Stimulated activated naive CD8-positive, alpha-beta T cell treated with anti-CD3 and anti-CD28 coated beads, Interleukin-15, amount 100 ng/mL, for 72 hours (primary cell): ENCODE measurements around the gene UBXN11.
A peak's percentile ranks its signal among the peaks of the same experiment; 100 is the strongest.

Source experiments
- ATAC-seq: fragments of 150-1000 bp; cut with Tn5 transposase; 2 replicates; pipeline ENCODE4 v1.10.0; 2021; ENCODE audit warnings: mild to moderate bottlenecking, moderate library complexity
- DNase-seq, 2 donors: peaks; one replicate each; pipeline ENCODE4 v3.0.0; 2021 to 2022
- H3K27ac Mint-ChIP-seq, 2 donors: one replicate each; pipeline ENCODE4 v1.8.0; 2022; ENCODE audit warnings: mild to moderate bottlenecking in 2 of 2, mixed read lengths in 2 of 2, moderate library complexity in 2 of 2
- H3K27me3 Mint-ChIP-seq: one replicate; pipeline ENCODE4 v1.8.0; 2022; ENCODE audit warnings: mixed read lengths
- H3K4me1 Mint-ChIP-seq: one replicate; pipeline ENCODE4 v1.8.0; 2022; ENCODE audit warnings: mild to moderate bottlenecking, mixed read lengths
- H3K4me3 Mint-ChIP-seq, 2 donors: one replicate each; pipeline ENCODE4 v1.8.0; 2022; ENCODE audit warnings: mild to moderate bottlenecking in 2 of 2, mixed read lengths in 2 of 2, moderate library complexity in 1 of 2
- H3K9me3 Mint-ChIP-seq, 2 donors: one replicate each; pipeline ENCODE4 v1.8.0; 2022; ENCODE audit warnings: mixed read lengths in 2 of 2

The UBXN11 gene

DNA sequence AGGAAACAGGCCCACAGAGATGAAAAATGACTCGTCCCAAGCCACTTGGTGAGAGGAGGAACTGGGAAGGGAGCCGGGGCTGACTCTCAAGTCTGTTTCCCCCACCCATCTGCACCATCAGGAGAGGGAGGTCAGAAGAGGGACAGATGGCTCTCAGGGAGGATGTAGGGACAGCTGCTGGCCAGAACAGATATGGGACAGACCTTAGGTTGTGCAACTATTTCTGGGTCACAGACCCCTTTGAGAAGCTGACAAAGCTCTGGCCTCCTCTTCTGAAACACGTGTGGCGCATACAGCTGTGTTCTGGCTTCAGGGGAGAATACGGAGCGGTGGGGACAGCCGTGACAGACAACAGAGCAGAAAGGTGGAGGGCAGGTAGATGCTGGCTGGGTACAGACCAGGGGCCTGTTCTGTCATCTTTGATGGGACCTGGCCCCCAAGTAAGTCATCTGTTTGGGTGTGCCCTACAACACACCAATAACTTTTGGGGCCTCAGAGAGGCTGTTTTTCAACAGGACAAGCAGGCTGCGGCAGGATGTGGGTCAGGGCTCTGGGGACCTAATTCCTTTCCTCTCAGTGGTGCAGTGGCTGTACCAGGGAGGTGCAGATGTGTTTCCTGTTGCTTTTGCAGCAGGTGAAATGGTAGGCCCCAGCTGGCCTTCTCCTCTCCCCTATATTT is 19.3 kb downstream of the UBXN11 start:
- H3K9me3 Mint-ChIP-seq: no peaks in the 10 kb centered on the region
- peak overlapping the region; percentile 94 to 99 for H3K27ac Mint-ChIP-seq
- H3K4me1 Mint-ChIP-seq: peaks cover 100% of the 10 kb centered on the region
- no peaks in the 10 kb centered on the region for H3K27me3 Mint-ChIP-seq
- ATAC-seq: peak; percentile 68
- H3K4me3 Mint-ChIP-seq: peak overlapping the region; percentile 78 to 80
- peak; percentile 69 to 86 for DNase-seq

DNA sequence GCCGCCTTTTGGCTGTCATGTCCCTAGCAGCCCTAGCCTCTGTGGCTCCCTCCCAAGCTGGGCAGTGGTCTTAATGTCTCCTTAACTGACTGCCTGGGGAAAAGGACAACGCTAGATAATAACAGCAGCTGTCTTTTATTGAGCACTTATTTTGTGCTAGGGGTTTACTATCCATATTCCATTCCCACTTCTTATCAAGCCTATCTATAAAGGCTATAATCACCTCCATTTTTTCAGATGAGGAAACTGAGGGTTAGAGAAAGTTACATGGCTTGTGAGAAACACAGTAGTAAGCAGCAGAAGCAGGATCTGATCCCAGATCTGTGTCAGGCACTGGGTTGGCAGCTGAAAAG is 20.4 kb downstream of the UBXN11 start:
- H3K4me1 Mint-ChIP-seq: peaks cover 100% of the 10 kb centered on the region
- H3K9me3 Mint-ChIP-seq: no peaks in the 10 kb centered on the region
- no peaks in the 10 kb centered on the region for H3K27me3 Mint-ChIP-seq
- ATAC-seq (no peak), DNase-seq (no peak)
- H3K4me3 Mint-ChIP-seq: no peak overlapping the region
- no peak overlapping the region for H3K27ac Mint-ChIP-seq

DNA sequence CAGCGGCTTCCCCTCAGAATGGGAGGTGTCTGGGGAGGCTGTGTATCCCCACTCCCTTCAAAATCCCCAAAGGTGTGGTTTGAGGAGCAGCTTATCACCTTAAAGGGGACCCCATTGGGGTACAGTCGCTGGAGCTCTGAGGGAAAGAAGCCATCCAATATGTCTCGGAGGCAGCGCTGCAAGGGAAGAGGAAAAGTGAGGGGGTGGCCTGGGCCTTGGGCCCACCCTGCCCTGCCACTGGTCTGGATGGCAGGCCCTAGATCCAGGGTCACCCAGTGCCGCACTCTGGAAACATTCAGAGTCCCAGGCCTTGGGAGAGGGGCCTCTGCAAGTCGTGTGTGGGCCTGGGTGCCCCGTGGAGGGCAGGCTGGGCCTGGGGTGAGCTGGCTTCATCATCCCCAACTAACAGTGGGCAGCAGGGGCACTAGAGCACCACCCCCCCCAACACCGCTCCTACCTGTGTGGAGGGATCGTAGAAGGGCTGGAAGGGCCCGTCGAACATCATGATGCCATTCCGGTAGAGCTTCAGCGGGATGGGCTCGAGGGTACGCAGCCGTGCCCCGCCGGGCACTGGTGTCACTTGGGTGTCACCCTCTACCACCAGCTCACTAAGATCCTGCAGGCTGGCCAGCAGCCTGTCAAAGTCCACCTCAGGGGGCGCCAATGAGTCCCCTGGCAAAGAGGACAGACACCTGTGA is 20.9 kb downstream of the UBXN11 start:
- no peaks in the 10 kb centered on the region for H3K27me3 Mint-ChIP-seq
- no peaks in the 10 kb centered on the region for H3K9me3 Mint-ChIP-seq
- peak overlapping the region; percentile 90 to 98 for H3K27ac Mint-ChIP-seq
- no peak for ATAC-seq
- peaks cover 100% of the 10 kb centered on the region for H3K4me1 Mint-ChIP-seq
- peak overlapping the region; percentile 71 to 75 for H3K4me3 Mint-ChIP-seq
- peak; percentile 58 to 68 for DNase-seq

DNA sequence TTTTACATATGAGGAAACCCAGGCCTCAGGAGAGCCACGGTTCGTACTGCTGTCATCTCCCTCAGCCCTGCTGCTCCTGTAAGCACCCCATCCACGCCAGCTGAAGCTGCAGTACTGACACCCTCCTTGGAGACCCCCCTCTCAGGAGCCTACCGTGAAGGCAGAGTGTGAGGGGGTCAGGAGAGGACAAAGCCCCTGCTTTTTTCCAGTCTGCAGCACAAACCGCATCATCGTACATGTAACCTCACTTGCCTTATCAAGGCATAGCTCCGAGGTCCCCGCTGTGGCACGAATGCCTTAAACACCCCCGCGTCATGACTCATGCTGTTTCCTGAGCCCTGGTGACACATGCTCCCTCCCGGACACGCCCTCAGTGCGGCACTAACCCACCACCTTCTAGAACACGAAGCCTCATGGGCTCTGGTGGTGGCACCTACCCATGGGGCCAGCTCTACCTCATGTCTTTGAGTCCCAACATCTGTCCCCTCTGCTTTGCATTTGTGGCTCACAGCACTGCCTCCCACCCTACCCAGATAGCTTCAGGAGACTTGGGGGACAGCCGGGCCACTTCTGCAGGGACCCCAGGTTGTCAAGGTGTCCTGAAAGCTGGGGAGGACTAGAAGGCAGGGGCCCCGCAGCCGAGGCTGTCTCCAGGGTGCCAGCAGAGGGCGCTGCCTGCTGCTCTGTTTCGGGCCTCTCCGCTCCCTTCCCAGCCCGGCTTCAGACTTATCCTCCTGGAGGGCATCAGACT is 21.7 kb downstream of the UBXN11 start:
- ATAC-seq (peak; percentile 79), DNase-seq (peak; percentile 92 to 96)
- Mint-ChIP-seq H3K4me1 (peaks cover 94% of the 10 kb centered on the region), H3K27ac (peak overlapping the region; percentile 96 to 98), H3K9me3 (no peaks in the 10 kb centered on the region), H3K27me3 (no peaks in the 10 kb centered on the region), H3K4me3 (peak overlapping the region; percentile 71 to 75)

DNA sequence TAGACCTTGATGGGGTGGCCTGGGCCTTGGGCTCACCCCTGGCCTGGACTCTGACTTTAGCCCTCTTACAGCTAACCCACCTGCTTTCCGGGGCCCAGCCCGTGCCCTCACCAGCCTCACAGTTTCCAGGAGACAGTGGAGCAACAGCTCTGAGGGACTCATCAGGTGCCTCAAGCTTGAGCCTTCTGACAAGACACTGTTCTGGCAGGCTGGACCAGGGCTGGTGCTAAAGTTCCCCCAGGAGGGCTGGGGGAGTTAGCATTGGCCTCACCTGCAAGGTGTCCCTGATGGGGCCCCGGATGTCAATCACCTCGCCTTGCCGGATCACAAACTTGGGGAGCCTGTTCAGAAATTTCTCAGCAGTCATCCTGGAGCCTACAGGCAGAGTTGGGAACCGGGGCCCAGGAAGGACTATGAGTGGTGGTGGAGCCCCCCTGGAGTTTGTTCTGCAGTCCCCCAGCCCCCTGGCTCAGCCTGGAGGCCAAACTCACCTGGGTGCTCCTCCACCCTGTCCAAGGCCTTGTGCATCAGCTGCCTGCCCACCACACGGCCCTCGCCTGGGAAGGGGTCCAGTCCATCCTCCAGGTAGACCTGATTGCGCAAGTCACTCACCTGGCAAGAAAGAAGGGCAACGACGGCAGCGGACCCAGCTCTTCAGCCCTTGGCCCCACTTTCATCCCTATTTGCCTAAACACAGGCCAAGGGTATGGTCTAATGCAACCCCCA is 22.4 kb downstream of the UBXN11 start:
- no peaks in the 10 kb centered on the region for H3K27me3 Mint-ChIP-seq
- H3K27ac Mint-ChIP-seq: peak overlapping the region; percentile 96 to 98
- no peak for ATAC-seq
- DNase-seq: no peak
- H3K4me3 Mint-ChIP-seq: peak overlapping the region; percentile 71 to 75
- peaks cover 93% of the 10 kb centered on the region for H3K4me1 Mint-ChIP-seq
- no peaks in the 10 kb centered on the region for H3K9me3 Mint-ChIP-seq

DNA sequence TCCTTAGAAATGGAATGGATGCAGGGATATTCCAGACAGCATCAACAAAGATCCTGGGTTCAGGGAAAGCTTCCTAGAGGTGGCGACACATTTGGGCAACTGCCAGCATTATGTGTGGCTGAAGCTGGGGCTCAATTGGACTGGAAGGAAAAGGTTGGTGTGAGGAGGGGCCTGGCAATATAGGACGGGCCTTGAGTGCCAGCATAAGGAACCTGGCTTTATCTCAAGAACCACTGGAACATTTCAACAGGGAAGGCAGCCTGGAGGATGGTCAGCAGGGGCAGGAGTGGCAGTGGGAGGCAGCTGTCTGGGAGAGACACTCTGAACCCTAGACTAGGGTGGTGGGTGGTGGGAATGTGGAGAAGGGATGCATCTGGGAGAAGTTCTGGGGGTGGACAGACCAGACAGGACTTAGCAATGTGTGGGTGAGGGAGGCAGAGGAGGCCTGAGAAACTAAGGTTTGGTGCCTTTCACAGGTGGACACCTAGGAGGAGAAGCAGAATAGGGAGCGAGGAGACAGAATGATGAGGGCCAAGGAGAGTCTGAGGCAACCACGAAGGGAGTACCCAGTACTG is 23.1 kb downstream of the UBXN11 start:
- ATAC-seq (no peak), DNase-seq (no peak)
- Mint-ChIP-seq H3K4me1 (peaks cover 93% of the 10 kb centered on the region), H3K4me3 (peak overlapping the region; percentile 33 to 75), H3K27ac (peak overlapping the region in 1 of 2 donors; percentile 54), H3K27me3 (no peaks in the 10 kb centered on the region), H3K9me3 (no peaks in the 10 kb centered on the region)

DNA sequence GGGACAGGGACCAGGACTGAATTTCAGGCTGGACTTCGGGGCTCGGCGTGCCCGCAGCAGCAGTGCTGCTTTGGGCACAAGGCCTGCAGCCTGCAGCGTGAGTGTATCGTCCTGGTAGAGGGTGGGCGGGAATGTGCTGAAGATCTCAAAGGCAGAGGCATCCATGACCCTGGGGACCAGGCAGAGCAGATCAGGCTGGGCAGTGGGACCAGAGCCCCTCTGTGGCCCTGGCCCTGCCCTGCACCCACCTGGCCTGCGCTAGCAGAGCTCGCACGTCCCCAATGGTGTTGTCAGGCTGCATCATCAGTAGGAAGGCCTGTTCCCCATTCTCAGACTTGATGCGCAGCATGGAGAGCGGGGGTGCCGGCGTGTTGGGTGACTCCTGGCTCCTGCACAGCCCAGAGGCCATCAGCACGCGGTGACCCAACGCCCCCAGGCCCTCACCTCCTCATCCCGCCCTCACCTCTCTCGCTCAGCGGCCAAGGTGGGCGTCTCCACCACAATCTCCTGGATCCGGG is 24.0 kb downstream of the UBXN11 start:
- no peak for DNase-seq
- ATAC-seq: no peak
- peak overlapping the region in 1 of 2 donors; percentile 75 for H3K4me3 Mint-ChIP-seq
- H3K27me3 Mint-ChIP-seq: no peaks in the 10 kb centered on the region
- peaks cover 93% of the 10 kb centered on the region for H3K4me1 Mint-ChIP-seq
- H3K9me3 Mint-ChIP-seq: no peaks in the 10 kb centered on the region
- peak overlapping the region in 1 of 2 donors; percentile 24 for H3K27ac Mint-ChIP-seq

DNA sequence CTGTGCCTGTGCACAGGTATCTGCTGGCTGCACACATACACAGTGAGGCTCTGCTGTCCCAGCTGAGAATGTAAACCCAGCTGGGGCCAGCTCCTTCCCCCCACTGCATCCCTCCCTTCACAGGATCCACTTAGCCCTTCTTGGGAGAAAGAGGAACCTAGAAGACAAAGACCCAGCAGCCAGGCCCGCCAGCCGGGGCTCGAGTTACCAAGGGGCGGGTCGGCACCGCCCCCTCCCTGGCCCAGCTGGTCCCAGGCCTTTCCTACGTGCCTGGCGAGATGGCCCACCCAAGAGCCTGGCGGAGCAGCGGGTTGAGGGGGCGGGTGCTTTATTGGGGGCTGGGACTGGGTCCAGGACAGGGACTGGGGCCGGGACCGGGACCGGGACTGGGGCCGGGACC is 24.5 kb downstream of the UBXN11 start:
- Mint-ChIP-seq H3K9me3 (no peaks in the 10 kb centered on the region), H3K27me3 (no peaks in the 10 kb centered on the region), H3K4me3 (peak overlapping the region; percentile 75 to 91), H3K27ac (peak overlapping the region in 1 of 2 donors; percentile 70), H3K4me1 (peaks cover 93% of the 10 kb centered on the region)
- ATAC-seq (no peak), DNase-seq (no peak)

DNA sequence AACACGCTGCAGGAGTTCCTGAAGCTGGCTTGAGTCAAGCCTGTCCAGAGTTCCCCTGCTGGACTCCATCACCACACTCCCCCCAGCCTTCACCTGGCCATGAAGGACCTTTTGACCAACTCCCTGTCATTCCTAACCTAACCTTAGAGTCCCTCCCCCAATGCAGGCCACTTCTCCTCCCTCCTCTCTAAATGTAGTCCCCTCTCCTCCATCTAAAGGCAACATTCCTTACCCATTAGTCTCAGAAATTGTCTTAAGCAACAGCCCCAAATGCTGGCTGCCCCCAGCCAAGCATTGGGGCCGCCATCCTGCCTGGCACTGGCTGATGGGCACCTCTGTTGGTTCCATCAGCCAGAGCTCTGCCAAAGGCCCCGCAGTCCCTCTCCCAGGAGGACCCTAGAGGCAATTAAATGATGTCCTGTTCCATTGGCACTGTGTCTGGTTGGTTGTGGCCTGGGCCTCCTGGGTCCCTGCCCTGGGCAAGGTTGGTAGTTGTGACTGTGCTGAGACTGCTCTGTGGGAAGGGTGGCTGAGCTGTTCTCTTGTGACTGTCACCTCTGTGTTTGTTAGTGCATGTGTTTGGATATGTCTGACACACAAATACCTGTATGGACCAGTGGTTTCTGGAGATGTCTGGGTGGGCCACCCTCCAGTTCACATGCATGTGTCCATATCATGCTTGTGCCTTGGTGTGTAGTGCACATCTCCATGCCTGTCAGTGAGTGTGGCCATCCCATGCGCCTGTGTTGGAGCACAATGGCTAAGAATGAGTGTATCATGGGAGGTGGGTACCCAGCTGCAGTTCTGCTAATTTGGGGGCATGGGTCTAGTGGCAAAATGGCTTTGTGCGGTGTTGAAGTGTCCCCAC is 25.1 kb downstream of the UBXN11 start:
- Mint-ChIP-seq H3K27me3 (no peaks in the 10 kb centered on the region), H3K4me1 (peaks cover 93% of the 10 kb centered on the region), H3K4me3 (peak overlapping the region; percentile 75 to 91), H3K27ac (peak overlapping the region; percentile 54 to 70), H3K9me3 (no peaks in the 10 kb centered on the region)
- no peak for ATAC-seq
- DNase-seq: peak in 1 of 2 donors; percentile 35

DNA sequence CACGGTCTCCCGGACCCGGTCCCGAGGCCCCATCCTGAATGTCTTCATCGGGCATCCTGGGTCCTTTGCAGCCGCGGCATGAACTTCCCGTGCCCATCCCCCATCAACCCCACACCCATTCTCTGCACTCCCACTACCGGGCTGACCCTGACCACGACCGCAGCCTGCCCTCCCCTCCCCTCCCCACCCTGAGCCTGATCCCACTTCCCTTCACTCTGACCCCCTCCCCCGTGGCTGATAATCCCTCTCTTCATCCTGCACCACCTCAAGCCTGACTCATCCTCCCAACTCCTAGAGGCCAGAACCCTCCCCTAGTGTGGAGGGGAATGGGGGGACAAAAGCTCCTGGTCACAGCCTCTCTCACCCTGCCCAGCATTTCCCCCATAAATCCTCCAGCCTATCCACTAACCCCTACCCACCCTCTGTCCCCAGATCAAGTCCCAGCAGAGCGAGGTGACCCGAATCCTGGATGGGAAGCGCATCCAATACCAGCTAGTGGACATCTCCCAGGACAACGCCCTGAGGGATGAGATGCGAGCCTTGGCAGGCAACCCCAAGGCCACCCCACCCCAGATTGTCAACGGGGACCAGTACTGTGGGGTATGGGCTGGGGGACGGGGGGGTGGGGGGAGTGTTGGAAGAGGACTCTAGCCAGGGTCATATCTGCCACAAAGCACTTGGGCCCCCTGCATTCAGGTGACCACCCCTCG is 25.9 kb downstream of the UBXN11 start:
- no peak for ATAC-seq
- Mint-ChIP-seq H3K4me3 (peak overlapping the region; percentile 75 to 91), H3K27me3 (no peaks in the 10 kb centered on the region), H3K27ac (peak overlapping the region; percentile 87 to 98), H3K4me1 (peaks cover 93% of the 10 kb centered on the region), H3K9me3 (no peaks in the 10 kb centered on the region)
- no peak for DNase-seq

DNA sequence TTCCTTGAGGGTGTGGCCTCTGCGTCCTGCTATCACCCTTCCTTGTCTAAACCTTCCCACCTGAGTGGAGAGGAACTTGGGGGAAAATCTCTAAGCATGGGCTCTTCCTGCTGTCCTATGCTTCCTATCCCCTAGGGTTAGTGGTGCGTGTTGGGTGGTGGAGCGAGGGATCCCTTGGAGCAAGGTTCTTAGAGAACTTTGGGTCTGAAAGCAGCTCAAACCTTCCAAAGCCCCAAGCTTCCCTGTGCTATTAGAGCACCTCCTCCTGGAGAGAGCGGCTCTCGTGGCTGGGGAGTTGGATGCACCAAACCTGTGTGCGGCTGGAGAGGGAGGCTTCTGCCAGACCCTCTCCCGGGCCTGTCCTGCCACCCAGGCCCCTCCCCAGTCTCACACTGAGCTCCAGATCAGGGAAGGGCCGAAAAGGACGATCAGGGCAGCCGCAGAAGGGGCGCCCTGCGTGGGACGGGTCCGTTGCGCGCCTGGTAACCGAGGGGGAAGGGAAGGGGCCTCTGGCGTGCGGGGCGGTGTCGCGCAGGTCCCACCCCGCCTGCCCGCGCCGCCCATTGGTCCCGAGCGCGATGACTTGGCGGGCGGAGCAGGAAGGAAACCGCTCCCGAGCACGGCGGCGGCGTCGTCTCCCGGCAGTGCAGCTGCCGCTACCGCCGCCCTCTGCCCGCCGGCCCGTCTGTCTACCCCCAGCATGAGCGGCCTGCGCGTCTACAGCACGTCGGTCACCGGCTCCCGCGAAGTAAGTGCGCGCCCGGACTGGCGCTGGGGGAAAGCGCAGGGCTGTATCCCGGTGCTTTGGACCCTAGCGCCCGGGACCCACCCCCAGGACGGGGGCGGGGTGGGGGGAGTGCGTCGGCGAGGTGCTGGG is 26.7 kb downstream of the UBXN11 start, which contains the start of gene SH3BGRL3:
SH3BGRL3 (plus strand) TSS at position 631 of the 877 bp plus-strand sequence; CDS start at position 701, 70 bp downstream.
- DNase-seq (peak; percentile 80 to 83), ATAC-seq (peak; percentile 64)
- H3K27me3 Mint-ChIP-seq: no peaks in the 10 kb centered on the region
- peak within 1 kb of the TSS; percentile 87 to 98 for H3K27ac Mint-ChIP-seq
- H3K4me3 Mint-ChIP-seq: peak within 1 kb of the TSS; percentile 75 to 91
- no peaks in the 10 kb centered on the region for H3K9me3 Mint-ChIP-seq
- peaks cover 93% of the 10 kb centered on the region for H3K4me1 Mint-ChIP-seq

DNA sequence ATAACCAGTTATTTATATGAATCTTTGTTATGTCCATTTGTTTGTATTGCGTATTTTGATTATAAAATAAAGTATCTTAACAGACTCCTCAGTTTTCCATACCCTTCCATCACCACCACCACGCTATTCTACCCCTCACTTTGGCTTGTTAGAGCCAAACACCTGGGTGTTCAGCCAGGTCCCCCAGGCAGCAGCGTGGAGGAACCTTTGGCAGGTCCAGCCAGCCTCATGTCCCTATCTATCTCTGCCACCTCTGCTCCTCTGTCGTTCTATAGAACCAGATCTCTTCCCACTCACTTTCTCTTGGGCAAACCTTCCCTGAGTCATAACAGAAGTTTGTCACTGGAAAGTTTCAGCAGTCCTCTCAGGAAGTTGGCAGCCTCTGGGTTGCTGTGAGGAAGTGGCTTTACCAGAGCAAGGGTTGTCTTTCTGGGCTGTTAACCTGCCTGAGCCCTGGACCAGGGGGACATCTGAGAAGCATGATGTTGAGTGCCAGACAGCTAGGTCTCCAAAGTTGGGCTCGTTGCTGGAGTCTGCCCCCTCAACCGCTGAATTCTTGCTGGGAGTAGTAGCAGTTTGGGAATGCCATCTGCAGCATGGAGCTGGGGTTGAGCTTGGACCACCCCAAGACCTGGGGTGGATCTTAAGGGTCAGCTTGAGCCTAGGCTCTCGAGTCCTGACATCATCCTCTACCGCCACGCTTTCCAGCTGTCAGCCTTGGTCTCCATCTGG is 27.5 kb downstream of the UBXN11 start:
- peaks cover 92% of the 10 kb centered on the region for H3K4me1 Mint-ChIP-seq
- no peaks in the 10 kb centered on the region for H3K9me3 Mint-ChIP-seq
- peak overlapping the region; percentile 75 to 91 for H3K4me3 Mint-ChIP-seq
- DNase-seq (peak in 1 of 2 donors; percentile 45), ATAC-seq (no peak)
- peak overlapping the region; percentile 49 to 80 for H3K27ac Mint-ChIP-seq
- no peaks in the 10 kb centered on the region for H3K27me3 Mint-ChIP-seq
